ENCODE data around the gene FOLR2. TPM values are rescaled to one million over a fixed set of nuclear protein-coding genes. Genes with fewer than 3 reads are reported as not detected.

FOLR2 gene
- total and polyA plus RNA-seq, 2 experiments from 2014 or later: not detected

DNA sequence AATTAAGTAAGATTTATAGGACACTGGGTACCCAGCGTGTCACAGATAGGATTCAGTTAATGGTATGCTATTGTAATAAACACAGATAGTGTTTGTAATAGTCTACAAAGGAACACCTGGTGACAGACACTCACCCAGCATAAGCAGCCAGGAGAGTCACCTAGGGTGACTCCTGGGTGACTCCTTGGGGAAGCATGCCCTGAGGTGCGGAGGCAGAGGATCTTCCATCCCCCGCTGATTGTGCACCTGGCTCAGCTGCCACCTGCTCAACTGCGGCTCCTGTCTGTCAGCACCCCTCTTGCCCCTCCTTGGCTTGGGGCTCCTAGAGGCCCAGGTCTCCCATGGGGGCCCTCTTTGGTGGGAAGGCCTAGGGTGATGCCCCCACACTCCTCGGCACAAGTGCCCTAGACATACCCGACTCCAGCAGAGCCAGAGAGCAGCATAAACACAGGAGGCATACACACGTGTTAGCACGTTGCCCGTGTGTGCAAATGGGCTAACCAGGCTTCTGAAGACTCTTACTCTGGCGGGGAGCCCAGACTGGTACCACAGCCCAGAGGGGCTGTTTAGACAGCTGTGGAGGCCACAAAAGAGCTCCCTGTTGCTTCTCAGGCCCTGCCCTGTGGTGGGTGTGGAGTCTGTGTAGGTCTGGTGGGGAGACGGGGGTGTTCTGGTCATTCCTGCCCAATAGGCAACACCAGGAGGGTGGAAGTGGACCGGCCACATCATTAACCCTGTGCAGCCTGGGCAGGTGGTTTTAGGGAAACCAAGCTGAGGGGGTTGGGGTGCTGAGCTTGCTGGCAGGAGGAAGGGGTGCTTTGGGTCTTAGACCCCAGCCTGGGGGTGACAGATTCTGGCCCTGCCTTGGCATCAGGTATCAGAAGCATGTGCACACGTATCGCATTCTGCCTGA, 11.0 kb downstream of the FOLR2 start:
- TF ChIP-seq EZH2 (IDR thresholded peaks at IDR 0.05; ENCODE audit: insufficient read depth, poor library complexity, severe bottlenecking) (no peak), EZH2phosphoT487 (IDR thresholded peaks at IDR 0.05; ENCODE audit: insufficient read depth, low read depth) (no peak)
- Histone ChIP-seq H3F3A (ENCODE audit: insufficient read depth) (no peaks in the 10 kb centered on the region), H2AFZ (no peak overlapping the region), H3K4me1 (ENCODE audit: insufficient read depth) (peaks cover 9% of the 10 kb centered on the region; the same call in 1 of the 2 replicates), H4K20me1 (ENCODE audit: insufficient read depth) (no peaks in the 10 kb centered on the region), H3K4me3 (no peak overlapping the region), H3K27me3 (replicated peaks; ENCODE audit: insufficient read depth) (no peaks in the 10 kb centered on the region), H3K79me2 (ENCODE audit: insufficient read depth) (peaks cover 56% of the 10 kb centered on the region), H3K27ac (no peak overlapping the region), H3K36me3 (ENCODE audit: low read depth) (peaks cover 33% of the 10 kb centered on the region; the same call in 1 of the 2 replicates), H3K9me2 (ENCODE audit: insufficient read depth) (no peaks in the 10 kb centered on the region), H3K9ac (no peak overlapping the region), H3K9me3 (ENCODE audit: low read depth) (no peaks in the 10 kb centered on the region), H3K4me2 (ENCODE audit: unreplicated experiment) (no peak overlapping the region)
- 72 to 76% methylated on average over 14 of the region's 14 CpGs for WGBS, 2 experiments (ENCODE audit: low coverage in 1 of 2, low lambda C conversion rate in 2 of 2, missing lambda C conversion rate in 2 of 2)
- DNase-seq: peak; percentile 27
- in situ Hi-C loops (cut with MboI): no loop called here

DNA sequence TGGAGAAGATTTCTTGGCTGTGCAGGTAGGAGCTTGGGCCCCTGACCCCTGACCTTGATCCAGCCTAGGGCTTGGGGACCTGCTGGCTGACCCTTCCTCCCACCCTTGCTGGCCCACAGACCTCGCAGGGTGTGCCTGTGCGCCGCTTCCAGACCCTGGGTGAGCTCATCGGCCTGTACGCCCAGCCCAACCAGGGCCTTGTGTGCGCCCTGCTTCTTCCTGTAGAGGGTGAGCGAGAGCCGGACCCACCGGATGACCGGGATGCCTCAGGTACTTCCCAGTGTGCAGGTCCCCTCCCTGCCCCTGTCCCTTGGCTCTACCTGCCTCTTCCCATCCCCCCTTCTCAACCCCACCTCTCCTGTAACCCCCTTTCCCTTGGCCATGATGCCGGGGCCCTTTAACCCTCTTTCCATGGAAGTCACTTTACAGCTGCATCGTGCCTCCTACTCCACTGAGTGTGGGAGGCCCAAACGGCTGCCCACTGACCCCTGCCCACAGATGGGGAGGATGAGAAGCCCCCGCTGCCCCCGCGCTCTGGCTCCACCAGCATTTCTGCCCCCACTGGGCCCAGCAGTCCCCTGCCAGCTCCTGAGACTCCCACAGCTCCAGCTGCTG, 11.7 kb downstream of the FOLR2 start:
- Histone ChIP-seq H3K27me3 (replicated peaks; ENCODE audit: insufficient read depth) (no peaks in the 10 kb centered on the region), H3K9me3 (ENCODE audit: low read depth) (no peaks in the 10 kb centered on the region), H3K9me2 (ENCODE audit: insufficient read depth) (no peaks in the 10 kb centered on the region), H4K20me1 (ENCODE audit: insufficient read depth) (no peaks in the 10 kb centered on the region), H3K4me2 (ENCODE audit: unreplicated experiment) (no peak overlapping the region), H3K4me3 (no peak overlapping the region), H3K27ac (no peak overlapping the region), H3K36me3 (ENCODE audit: low read depth) (peaks cover 33% of the 10 kb centered on the region; the same call in 1 of the 2 replicates), H3K79me2 (ENCODE audit: insufficient read depth) (peaks cover 56% of the 10 kb centered on the region), H3K9ac (no peak overlapping the region), H2AFZ (no peak overlapping the region), H3K4me1 (ENCODE audit: insufficient read depth) (peaks cover 6% of the 10 kb centered on the region; the same call in 1 of the 2 replicates), H3F3A (ENCODE audit: insufficient read depth) (peaks cover 5% of the 10 kb centered on the region; the same call in 1 of the 2 replicates)
- in situ Hi-C loops (cut with MboI): no loop called here
- no peak for TF ChIP-seq EZH2phosphoT487 (IDR thresholded peaks at IDR 0.05; ENCODE audit: insufficient read depth, low read depth)
- TF ChIP-seq EZH2 (IDR thresholded peaks at IDR 0.05; ENCODE audit: insufficient read depth, poor library complexity, severe bottlenecking): no peak
- DNase-seq: peak; percentile 49
- WGBS, 2 experiments (ENCODE audit: low coverage in 1 of 2, low lambda C conversion rate in 2 of 2, missing lambda C conversion rate in 2 of 2): 75 to 80% methylated on average over 12 to 16 of the region's 16 CpGs

DNA sequence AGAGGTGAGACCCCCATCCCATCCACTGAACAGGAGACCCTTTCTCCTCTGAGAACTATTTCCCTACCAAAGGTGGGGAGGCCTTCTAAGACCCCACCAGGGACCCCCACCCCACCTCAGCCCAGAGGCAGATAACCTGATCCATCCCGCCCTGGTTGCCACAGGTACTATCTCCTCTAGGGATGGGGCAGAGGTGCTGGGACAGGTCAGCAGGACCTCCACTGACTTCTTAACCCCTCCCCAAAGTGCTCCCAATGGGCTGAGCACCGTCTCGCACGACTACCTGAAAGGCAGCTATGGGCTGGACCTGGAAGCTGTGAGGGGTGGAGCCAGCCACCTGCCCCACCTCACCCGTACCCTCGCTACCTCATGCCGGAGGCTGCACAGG, 12.2 kb downstream of the FOLR2 start:
- no peaks in the 10 kb centered on the region for H4K20me1 ChIP-seq (ENCODE audit: insufficient read depth)
- peaks cover 56% of the 10 kb centered on the region for H3K79me2 ChIP-seq (ENCODE audit: insufficient read depth)
- TF ChIP-seq EZH2phosphoT487 (IDR thresholded peaks at IDR 0.05; ENCODE audit: insufficient read depth, low read depth): no peak
- no peak for TF ChIP-seq EZH2 (IDR thresholded peaks at IDR 0.05; ENCODE audit: insufficient read depth, poor library complexity, severe bottlenecking)
- H3K4me2 ChIP-seq (ENCODE audit: unreplicated experiment): no peak overlapping the region
- H3K4me1 ChIP-seq (ENCODE audit: insufficient read depth): peaks cover 6% of the 10 kb centered on the region; the same call in 1 of the 2 replicates
- in situ Hi-C loops (cut with MboI): no loop called here
- 85 to 91% methylated on average over 7 of the region's 7 CpGs for WGBS, 2 experiments (ENCODE audit: low coverage in 1 of 2, low lambda C conversion rate in 2 of 2, missing lambda C conversion rate in 2 of 2)
- H3K9ac ChIP-seq: no peak overlapping the region
- no peaks in the 10 kb centered on the region for H3K9me3 ChIP-seq (ENCODE audit: low read depth)
- H3K4me3 ChIP-seq: no peak overlapping the region
- H3K27me3 ChIP-seq (replicated peaks; ENCODE audit: insufficient read depth): no peaks in the 10 kb centered on the region
- peaks cover 10% of the 10 kb centered on the region; the same call in 1 of the 2 replicates for H3F3A ChIP-seq (ENCODE audit: insufficient read depth)
- no peak overlapping the region for H3K27ac ChIP-seq
- no peak overlapping the region for H2AFZ ChIP-seq
- no peaks in the 10 kb centered on the region for H3K9me2 ChIP-seq (ENCODE audit: insufficient read depth)
- H3K36me3 ChIP-seq (ENCODE audit: low read depth): peaks cover 33% of the 10 kb centered on the region; the same call in 1 of the 2 replicates
- no peak for DNase-seq

DNA sequence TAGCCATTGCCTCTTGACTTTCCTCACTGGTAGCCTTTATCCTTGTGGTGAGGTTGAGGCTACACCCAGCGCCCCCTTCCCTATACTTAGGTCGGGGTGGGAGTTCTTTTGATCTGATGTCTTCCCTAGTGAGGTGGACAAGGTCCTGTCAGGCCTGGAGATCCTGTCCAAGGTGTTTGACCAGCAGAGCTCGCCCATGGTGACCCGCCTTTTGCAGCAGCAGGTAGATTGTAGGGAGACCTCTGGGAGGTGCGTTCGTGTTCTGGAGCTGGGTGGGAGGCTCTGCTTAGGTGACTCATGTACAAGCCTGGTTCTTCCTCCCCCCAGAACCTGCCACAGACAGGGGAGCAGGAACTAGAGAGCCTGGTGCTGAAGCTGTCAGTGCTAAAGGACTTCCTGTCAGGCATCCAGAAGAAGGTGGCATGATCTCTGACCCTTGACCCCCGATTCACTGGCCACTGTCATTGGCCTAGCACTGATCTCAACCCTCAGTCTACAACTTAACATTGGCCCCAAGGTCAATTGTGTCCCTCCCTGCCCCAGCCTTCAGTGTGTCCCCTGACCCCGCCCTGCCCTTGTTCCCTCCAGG, 12.8 kb downstream of the FOLR2 start:
- Histone ChIP-seq H3K4me3 (no peak overlapping the region), H3K9ac (no peak overlapping the region), H3F3A (ENCODE audit: insufficient read depth) (peaks cover 16% of the 10 kb centered on the region; the same call in 1 of the 2 replicates), H3K79me2 (ENCODE audit: insufficient read depth) (peaks cover 50% of the 10 kb centered on the region), H3K4me1 (ENCODE audit: insufficient read depth) (peaks cover 6% of the 10 kb centered on the region; the same call in 1 of the 2 replicates), H3K9me2 (ENCODE audit: insufficient read depth) (no peaks in the 10 kb centered on the region), H3K9me3 (ENCODE audit: low read depth) (no peaks in the 10 kb centered on the region), H4K20me1 (ENCODE audit: insufficient read depth) (no peaks in the 10 kb centered on the region), H3K36me3 (ENCODE audit: low read depth) (peaks cover 33% of the 10 kb centered on the region; the same call in 1 of the 2 replicates), H2AFZ (no peak overlapping the region), H3K27ac (no peak overlapping the region), H3K4me2 (ENCODE audit: unreplicated experiment) (no peak overlapping the region), H3K27me3 (replicated peaks; ENCODE audit: insufficient read depth) (no peaks in the 10 kb centered on the region)
- 97% methylated on average over 8 of the region's 8 CpGs for WGBS, 2 experiments (ENCODE audit: low coverage in 1 of 2, low lambda C conversion rate in 2 of 2, missing lambda C conversion rate in 2 of 2)
- TF ChIP-seq EZH2phosphoT487 (IDR thresholded peaks at IDR 0.05; ENCODE audit: insufficient read depth, low read depth) (no peak), EZH2 (IDR thresholded peaks at IDR 0.05; ENCODE audit: insufficient read depth, poor library complexity, severe bottlenecking) (no peak)
- in situ Hi-C loops (cut with MboI): no loop called here
- DNase-seq: no peak
